GM21576 (cell line): ENCODE results near the gene NSDHL.
A peak's percentile ranks its signal among the peaks of the same experiment; 100 is the strongest.
"Not testable (repeated sequence)": the region's sequence is repeated elsewhere in the genome, so short reads cannot be mapped to it uniquely, and the experiment has no call there.

Experiments used
- ATAC-seq: cut with Tn5 transposase; IDR thresholded peaks from one replicate; pipeline ENCODE4 v1.9.1; 2021; ENCODE audit warnings: mild to moderate bottlenecking, moderate library complexity; ENCODE audit not compliant: unreplicated experiment

Gene NSDHL

DNA sequence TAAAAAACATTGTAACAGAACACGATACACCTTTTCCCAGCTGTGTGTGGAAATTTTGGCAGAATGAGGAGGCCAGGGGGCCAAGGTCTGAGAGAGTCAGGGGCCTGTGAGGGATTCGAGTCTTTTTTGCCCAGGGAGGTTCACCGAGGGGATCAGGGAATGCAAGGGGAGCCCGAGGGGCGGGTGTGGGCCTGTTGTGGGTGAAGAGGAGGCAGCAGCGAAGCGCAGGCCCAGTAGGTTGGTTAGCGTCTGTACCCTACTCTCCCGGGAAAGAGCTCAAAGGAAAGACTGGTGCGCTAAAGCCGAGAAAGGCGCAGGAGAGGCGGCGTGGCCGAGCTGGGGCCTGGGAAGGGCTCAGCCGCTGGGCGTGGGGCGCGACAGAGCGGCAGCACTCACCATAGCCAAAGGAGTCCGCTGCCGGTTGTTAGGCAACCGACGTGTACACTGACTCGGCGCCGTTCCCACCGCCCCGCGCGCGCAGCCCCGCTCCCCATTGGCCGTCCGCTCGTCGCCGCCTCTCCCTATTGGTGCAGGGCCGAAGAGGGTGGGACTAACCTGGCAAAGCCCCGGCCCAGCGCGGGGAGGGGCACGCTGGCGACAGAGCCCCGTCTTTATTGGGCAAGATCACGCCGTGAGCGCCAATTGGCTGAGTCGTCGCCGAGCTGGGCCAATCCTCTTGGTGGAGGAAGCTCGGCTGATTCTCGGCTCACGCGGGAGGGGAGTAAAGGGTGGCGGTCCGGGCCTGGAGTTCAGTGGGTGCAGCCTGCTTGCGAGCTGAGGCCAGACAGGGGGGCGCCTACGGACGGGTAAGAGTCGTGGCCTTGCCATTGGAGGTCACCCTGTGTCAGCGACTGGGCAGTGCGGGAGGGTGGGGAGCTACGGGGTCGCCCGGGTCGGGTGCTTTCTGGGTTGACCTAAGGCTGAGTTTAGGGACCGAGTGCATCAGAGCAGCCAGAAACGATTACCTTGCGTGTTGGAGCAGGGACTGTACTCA is at the start of gene NSDHL, which contains the start of gene CETN2:
NSDHL (plus strand) TSS at position 752 of the 994 bp plus-strand sequence. CDS start 15,262 bp downstream, outside the sequence.
CETN2 (minus strand) TSS at position 446 of the 994 bp plus-strand sequence; CDS start at position 399, 47 bp downstream.
- ATAC-seq = peak; percentile 99

- peak; percentile 89 for ATAC-seq
Measured at GRCh38 chrX:152787062-152787461, 43.8 kb upstream of the NSDHL start.

DNA sequence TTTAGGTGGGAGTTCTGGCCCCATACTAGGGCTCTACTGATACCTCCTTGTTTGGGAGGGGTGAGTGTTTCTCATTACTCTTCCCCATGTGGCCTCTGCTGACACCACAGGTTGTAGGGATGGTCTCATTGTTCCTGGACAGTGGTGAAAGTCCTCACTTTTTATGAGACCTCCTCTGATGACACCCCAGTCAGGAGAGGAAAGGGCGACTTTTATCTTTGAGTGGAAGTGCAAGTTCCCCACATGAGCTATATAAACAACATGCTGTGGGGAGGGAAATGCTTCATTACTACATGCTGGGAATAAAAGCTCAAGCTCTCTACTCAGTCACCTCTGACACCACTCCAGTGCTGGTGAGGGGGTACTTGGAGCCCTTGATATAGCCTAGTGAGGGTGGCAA is 31.9 kb upstream of the NSDHL start:
- ATAC-seq = no peak

- ATAC-seq = no peak
Measured at GRCh38 chrX:152806035-152806434, 24.8 kb upstream of the NSDHL start.

DNA sequence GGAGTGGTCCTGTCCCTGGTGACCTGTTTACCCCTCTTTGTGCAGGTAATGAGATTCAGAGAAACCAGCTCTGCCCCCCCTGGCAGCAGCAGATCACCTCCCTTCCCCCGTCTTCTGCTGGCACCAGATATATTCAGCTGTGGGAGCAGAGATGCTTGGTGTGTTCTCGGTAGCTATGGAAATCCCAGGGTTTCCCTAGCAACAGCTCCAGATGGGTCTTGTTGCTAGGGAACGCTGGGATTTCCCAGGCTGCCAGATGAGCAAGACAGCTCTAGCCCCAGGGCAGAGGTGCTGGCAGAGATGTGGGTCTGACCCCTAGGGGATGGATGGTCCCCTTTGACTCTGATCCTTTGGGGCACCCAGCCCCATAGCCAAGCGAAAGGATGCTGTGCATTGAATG is 20.5 kb upstream of the NSDHL start:
- ATAC-seq = no peak

- no peak for ATAC-seq
Measured at GRCh38 chrX:152813206-152813605, 17.7 kb upstream of the NSDHL start.

DNA sequence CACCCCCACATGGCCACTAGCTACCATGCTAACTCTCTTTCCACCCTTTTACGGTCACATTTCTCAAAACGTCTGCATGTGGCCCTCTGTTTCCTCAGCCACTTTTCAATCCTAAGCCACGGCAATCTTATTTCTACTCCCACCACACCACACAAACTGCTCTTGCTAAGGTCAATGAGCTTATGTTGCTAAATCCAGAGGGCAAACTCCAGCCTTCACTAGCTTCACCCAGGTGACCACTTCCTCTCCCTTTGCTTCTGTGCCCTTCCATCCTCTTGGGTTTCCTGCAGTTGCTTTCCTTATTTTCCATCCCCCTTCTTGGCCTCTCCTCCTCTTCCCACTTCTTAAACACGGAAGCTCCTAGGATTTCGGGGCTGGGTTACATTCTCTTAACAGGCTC is 16.8 kb upstream of the NSDHL start:
- ATAC-seq = no peak

DNA sequence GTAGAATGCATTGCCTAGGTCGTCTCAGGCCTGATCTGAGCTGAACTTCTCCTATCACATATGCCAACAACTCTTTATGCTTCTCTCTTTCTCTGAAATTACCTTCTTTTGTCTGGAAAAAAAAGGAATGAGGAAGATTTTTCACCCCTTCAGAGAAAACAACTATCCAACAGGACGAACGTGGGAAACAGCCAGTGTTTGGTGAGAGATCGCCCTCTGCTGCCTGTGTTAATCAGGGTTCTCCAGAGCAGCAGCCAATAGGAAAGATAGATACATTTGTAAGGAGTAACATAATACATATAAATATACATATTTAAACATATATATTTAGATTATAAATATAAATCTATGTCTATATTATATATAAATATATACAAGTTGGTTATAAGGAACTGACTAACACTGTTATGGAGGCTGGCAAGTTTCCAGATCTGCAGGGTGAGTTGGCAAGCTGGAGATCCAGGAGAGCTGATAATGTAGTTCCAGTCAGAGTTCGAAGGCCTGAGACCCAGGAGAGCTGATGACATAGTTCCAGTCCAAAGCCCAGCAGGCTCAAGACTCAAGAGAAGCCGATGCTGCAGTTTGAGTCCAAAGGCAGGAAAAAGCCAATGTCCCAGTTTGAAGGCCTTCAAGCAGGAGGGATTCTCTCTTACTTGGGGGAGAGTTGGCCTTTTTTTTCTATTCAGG is 13.6 kb upstream of the NSDHL start:
- no peak for ATAC-seq

- ATAC-seq = no peak
Measured at GRCh38 chrX:152818356-152818755, 12.5 kb upstream of the NSDHL start.

- no peak for ATAC-seq
Measured at GRCh38 chrX:152819266-152819665, 11.6 kb upstream of the NSDHL start.

DNA sequence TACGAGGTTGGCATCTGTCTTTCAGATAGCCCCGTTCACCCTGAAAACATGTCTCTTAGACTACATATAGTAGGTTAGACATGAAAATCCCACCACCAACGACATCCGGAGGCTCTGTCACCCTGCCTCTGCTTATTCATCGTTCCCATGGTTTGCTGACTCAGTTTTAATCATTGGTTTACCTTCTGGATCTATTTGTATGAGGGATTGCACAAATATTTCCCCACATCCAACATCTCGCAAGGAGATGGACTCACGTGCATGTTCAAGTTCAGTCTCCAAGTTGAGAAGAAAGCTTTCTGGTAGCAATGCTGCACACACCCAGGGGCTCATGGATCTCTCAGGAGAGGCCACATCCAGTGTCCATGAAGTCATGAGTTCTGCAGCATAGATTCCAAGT is 11.1 kb upstream of the NSDHL start:
- ATAC-seq = no peak

GRCh38 chrX:152821145-152821765 is 9.6 kb upstream of the NSDHL start:
- no peak for ATAC-seq

DNA sequence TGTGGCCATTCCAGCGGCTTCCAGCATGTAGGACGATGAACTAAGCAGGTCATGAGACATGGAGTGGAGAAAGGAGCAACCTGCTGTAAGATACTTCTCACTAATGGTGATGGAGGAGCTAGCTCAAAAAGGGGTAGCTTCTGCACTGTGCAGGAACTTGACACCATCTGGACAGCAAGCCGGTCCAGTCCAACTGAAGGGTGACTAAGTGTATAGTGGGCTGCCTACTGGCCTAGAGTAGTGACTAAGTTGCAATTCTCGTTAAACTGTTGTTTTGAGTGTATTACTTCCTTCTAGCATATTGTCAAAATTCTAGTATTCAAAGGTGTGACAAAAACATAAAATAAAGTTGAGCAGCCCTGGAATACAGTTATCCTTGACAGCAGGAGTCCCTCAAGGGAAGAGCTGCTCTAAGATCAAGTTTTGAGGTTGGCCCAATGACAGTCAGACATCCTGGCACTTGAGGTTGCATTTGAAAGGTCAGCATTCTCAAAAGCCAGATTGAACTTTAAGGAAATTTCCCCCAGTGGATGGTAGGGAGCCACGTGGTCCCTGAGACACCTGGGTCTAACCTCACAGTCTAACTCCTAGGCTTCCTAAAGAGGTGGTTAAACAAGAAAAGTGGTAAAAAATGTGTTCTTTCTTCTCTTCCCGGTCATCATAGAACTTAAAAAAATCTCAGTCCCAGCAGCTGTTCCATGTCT is 8.3 kb upstream of the NSDHL start:
- no peak for ATAC-seq

GRCh38 chrX:152823657-152824056 is 7.2 kb upstream of the NSDHL start:
- no peak for ATAC-seq

- ATAC-seq = no peak
Measured at GRCh38 chrX:152824841-152825374, 6.0 kb upstream of the NSDHL start.

- no peak for ATAC-seq
Measured at GRCh38 chrX:152831391-152831790, 528 bp downstream of the NSDHL start.

DNA sequence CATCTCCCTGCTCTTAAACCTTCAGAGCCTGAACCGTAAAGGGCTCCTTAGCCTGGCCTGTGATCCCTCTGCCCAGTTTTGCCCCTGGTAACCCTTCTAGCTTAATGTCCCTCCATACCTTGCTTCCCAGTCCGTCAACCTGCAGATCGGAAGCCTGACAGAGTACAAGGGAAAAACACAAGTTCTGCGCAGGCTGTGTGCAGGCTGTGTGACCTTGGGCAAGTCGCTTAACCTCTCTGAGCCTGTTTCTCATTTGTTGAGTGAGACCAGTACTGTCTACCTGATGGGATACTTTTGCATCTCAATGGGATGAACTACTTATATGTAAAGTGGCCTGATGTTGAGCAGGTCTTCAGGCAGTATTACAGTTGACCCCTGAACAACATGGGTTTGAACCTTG is 1.7 kb downstream of the NSDHL start:
- no peak for ATAC-seq

DNA sequence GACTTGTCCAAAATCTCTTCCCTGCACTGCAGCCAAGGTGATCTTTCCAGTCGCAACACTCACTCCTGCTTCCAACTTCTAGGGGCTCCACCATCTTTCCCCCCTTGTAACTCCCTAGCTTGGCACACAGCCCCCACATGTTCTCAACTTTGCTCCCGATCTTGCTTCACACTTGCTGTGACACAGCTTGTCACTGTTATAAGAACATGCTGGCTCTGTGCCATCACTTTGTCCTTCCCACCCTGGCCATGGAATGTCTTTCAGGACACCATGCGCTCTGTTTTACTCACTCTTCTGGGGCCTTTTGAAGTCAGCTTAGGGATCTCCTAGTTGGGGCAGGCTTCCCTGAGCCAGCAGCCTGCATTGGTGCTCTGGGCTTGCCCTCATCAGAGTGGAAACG is 2.5 kb downstream of the NSDHL start:
- ATAC-seq = no peak

DNA sequence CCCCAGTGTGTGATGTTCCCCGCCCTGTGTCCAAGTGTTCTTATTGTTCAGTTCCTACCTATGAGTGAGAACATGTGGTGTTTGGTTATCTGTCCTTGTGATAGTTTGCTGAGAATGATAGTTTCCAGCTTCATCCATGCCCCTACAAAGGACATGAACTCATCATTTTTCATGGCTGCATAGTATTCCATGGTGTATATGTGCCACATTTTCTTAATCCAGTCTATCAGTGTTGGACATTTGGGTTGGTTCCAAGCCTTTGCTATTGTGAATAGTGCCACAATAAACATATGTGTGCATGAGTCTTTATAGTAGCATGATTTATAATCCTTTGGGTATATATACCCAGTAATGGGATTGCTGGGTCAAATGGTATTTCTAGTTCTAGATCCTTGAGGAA is 4.6 kb downstream of the NSDHL start:
- not testable (repeated sequence) for ATAC-seq

DNA sequence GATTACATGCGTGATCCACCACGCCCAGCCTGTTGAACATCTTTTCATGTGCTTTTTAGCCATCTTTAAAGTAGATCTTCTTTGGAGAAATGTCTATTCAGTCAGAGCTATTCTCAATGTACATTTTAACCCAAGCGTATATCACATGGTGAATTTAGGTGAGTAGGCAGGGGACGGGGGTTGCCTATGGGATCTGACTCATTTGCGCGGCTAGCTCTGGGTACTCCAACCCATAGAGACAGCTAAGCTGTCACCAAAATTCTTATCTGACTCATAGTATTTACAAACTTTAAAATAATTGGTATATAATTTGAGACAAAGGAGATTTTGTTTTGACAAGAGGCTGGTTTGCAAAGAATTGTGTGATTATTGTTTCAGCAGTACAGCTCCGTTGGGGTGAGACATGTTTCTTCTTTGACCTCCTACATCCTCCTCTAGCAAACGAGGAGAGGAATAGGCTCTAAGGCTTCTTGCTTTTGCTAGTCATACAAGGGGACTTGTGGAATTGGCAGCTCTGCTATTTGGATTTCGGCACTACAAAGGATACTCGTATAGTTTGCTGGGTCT is 12.0 kb downstream of the NSDHL start:
- ATAC-seq = no peak
